MM.1S (cell line): Measurements from ENCODE around the gene DLX3.
A peak's percentile ranks its signal among the peaks of the same experiment; 100 is the strongest.

Source experiments
- DNase-seq: peaks from one replicate; pipeline ENCODE4 v3.0.0-alpha.2; 2015
- H2AFZ ChIP-seq: fragments of 300-600 bp; sonication (generic); 2 replicates; pipeline ENCODE4 v1.6.0; 2016; ENCODE audit warnings: antibody characterized with exemption, low read length
- H3F3A ChIP-seq: fragments of 300-600 bp; sonication (generic); 2 replicates; pipeline ENCODE4 v1.6.1; 2016; ENCODE audit warnings: mild to moderate bottlenecking, antibody characterized with exemption, low read length, moderate library complexity, mixed read lengths; ENCODE audit not compliant: insufficient read depth
- H3K27ac ChIP-seq: fragments of 300-600 bp; sonication (generic); 2 replicates; pipeline ENCODE4 v1.5.1; 2016; ENCODE audit warnings: mild to moderate bottlenecking, low read length
- H3K27me3 ChIP-seq: fragments of 300-600 bp; sonication (generic); replicated peaks from 2 replicates; pipeline ENCODE4 v1.6.0; 2016; ENCODE audit warnings: low read length; ENCODE audit not compliant: insufficient read depth
- H3K36me3 ChIP-seq: fragments of 300-600 bp; sonication (generic); replicated peaks from 2 replicates; pipeline ENCODE4 v1.6.1; 2016; ENCODE audit warnings: mild to moderate bottlenecking, low read length, mixed read lengths; ENCODE audit not compliant: insufficient read depth
- H3K4me1 ChIP-seq: fragments of 300-600 bp; sonication (generic); 2 replicates; pipeline ENCODE4 v1.6.1; 2016; ENCODE audit warnings: low read length, mixed read lengths
- H3K4me2 ChIP-seq: fragments of 300-600 bp; sonication (generic); 2 replicates; pipeline ENCODE4 v1.6.0; 2016; ENCODE audit warnings: low read depth, low read length
- H3K4me3 ChIP-seq: fragments of 300-600 bp; sonication (generic); 2 replicates; pipeline ENCODE4 v1.5.1; 2016; ENCODE audit warnings: low read length, mixed read lengths
- H3K79me2 ChIP-seq: fragments of 300-600 bp; sonication (generic); 2 replicates; pipeline ENCODE4 v1.6.1; 2016; ENCODE audit warnings: mixed run types, low read length, mixed read lengths
- H3K9ac ChIP-seq: fragments of 300-600 bp; sonication (generic); 2 replicates; pipeline ENCODE4 v1.6.1; 2016; ENCODE audit warnings: low read length, mixed read lengths
- H3K9me2 ChIP-seq: fragments of 300-600 bp; sonication (generic); replicated peaks from 2 replicates; pipeline ENCODE4 v1.6.1; 2016; ENCODE audit warnings: mild to moderate bottlenecking, low read length, mixed read lengths; ENCODE audit not compliant: insufficient read depth
- H3K9me3 ChIP-seq: fragments of 300-600 bp; sonication (generic); replicated peaks from 2 replicates; pipeline ENCODE4 v1.6.1; 2016; ENCODE audit warnings: mild to moderate bottlenecking, low read length, mixed read lengths; ENCODE audit not compliant: insufficient read depth
- H4K20me1 ChIP-seq: fragments of 300-600 bp; sonication (generic); 2 replicates; pipeline ENCODE4 v1.6.1; 2016; ENCODE audit warnings: mild to moderate bottlenecking, low read length, moderate library complexity, mixed read lengths; ENCODE audit not compliant: insufficient read depth
- CTCF ChIP-seq: fragments of 300-600 bp; sonication (generic); IDR thresholded peaks from 2 replicates; pipeline ENCODE4 v1.5.1; 2016; ENCODE audit warnings: antibody characterized with exemption, low read length, mixed read lengths
- EZH2 ChIP-seq: fragments of 300-600 bp; sonication (generic); optimal IDR thresholded peaks from 2 replicates; pipeline ENCODE3; 2017; ENCODE audit warnings: low read depth, mild to moderate bottlenecking, antibody characterized with exemption, low read length, mixed read lengths
- EZH2phosphoT487 ChIP-seq: fragments of 300-600 bp; sonication (generic); IDR thresholded peaks from 2 replicates; pipeline ENCODE4 v1.6.1; 2018; ENCODE audit warnings: antibody characterized with exemption, low read length

Gene DLX3

GRCh38 chr17:49964769-49965523 is 30.1 kb downstream of the DLX3 start:
- no peaks in the 10 kb centered on the region for H3K36me3 ChIP-seq
- H3K9me3 ChIP-seq = no peaks in the 10 kb centered on the region
- no peaks in the 10 kb centered on the region for H4K20me1 ChIP-seq
- H3F3A ChIP-seq = no peaks in the 10 kb centered on the region
- no peak for DNase-seq
- H3K9me2 ChIP-seq = no peaks in the 10 kb centered on the region
- no peaks in the 10 kb centered on the region for H3K4me1 ChIP-seq
- no peak overlapping the region for H3K4me2 ChIP-seq
- H3K27me3 ChIP-seq = peaks cover 90% of the 10 kb centered on the region
- TF ChIP-seq CTCF = no peak
- peak; percentile 53; the same call in 1 of the 2 replicates for TF ChIP-seq EZH2phosphoT487
- peak; percentile 69 for TF ChIP-seq EZH2
- H3K27ac ChIP-seq = no peak overlapping the region
- no peaks in the 10 kb centered on the region for H3K79me2 ChIP-seq
- no peak overlapping the region for H3K4me3 ChIP-seq
- H2AFZ ChIP-seq = no peak overlapping the region
- H3K9ac ChIP-seq = no peak overlapping the region

GRCh38 chr17:49964303-49964768 is 30.7 kb downstream of the DLX3 start:
- Histone ChIP-seq H3K9me3 (no peaks in the 10 kb centered on the region), H3K79me2 (no peaks in the 10 kb centered on the region), H3K4me2 (no peak overlapping the region), H3K36me3 (no peaks in the 10 kb centered on the region), H2AFZ (no peak overlapping the region), H3K27ac (no peak overlapping the region), H4K20me1 (no peaks in the 10 kb centered on the region), H3K27me3 (peaks cover 89% of the 10 kb centered on the region), H3F3A (no peaks in the 10 kb centered on the region), H3K9ac (no peak overlapping the region), H3K4me1 (no peaks in the 10 kb centered on the region), H3K4me3 (no peak overlapping the region), H3K9me2 (no peaks in the 10 kb centered on the region)
- TF ChIP-seq CTCF (no peak), EZH2phosphoT487 (no peak), EZH2 (no peak)
- DNase-seq = no peak

GRCh38 chr17:49963626-49964302 is 31.3 kb downstream of the DLX3 start:
- no peak overlapping the region for H3K4me2 ChIP-seq
- no peaks in the 10 kb centered on the region for H4K20me1 ChIP-seq
- H3K9ac ChIP-seq = no peak overlapping the region
- no peaks in the 10 kb centered on the region for H3K79me2 ChIP-seq
- no peak overlapping the region for H3K27ac ChIP-seq
- no peaks in the 10 kb centered on the region for H3K9me2 ChIP-seq
- H3K36me3 ChIP-seq = no peaks in the 10 kb centered on the region
- H3F3A ChIP-seq = no peaks in the 10 kb centered on the region
- H3K27me3 ChIP-seq = peaks cover 89% of the 10 kb centered on the region
- no peaks in the 10 kb centered on the region for H3K9me3 ChIP-seq
- no peaks in the 10 kb centered on the region for H3K4me1 ChIP-seq
- no peak for DNase-seq
- no peak overlapping the region for H2AFZ ChIP-seq
- TF ChIP-seq EZH2phosphoT487 = no peak
- peak; percentile 18 for TF ChIP-seq EZH2
- no peak overlapping the region for H3K4me3 ChIP-seq

DNA sequence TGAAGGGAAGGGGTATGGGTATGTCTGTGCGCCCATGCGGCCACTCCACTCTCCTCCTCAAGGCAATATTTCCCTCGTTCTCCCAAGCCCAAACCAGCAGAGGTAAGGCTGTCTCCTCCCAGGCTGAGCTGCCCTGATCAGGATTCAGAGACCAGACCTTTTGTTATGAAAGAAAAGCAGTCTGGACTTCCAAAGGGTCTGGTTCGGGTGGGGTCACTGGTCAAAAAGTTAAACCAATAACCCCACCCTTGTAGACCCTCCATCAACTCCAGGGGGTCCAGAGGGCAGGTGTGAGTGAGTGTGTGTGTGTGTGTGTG is 31.8 kb downstream of the DLX3 start:
- Histone ChIP-seq H3K4me2 (no peak overlapping the region), H3K9ac (no peak overlapping the region), H3K27me3 (peaks cover 92% of the 10 kb centered on the region), H4K20me1 (no peaks in the 10 kb centered on the region), H2AFZ (no peak overlapping the region), H3K4me3 (no peak overlapping the region), H3K9me3 (no peaks in the 10 kb centered on the region), H3K79me2 (no peaks in the 10 kb centered on the region), H3F3A (no peaks in the 10 kb centered on the region), H3K9me2 (no peaks in the 10 kb centered on the region), H3K4me1 (no peaks in the 10 kb centered on the region), H3K27ac (no peak overlapping the region), H3K36me3 (no peaks in the 10 kb centered on the region)
- TF ChIP-seq EZH2 = no peak
- TF ChIP-seq EZH2phosphoT487 = no peak
- TF ChIP-seq CTCF = no peak
- no peak for DNase-seq
